GM18508 (cell line): ENCODE measurements around the gene GALNT14.

Experiments used
- ATAC-seq: cut with Tn5 transposase; IDR thresholded peaks from one replicate; pipeline ENCODE4 v1.9.1; 2021; ENCODE audit warnings: moderate number of reproducible peaks; ENCODE audit not compliant: insufficient read depth, unreplicated experiment

Gene GALNT14

DNA sequence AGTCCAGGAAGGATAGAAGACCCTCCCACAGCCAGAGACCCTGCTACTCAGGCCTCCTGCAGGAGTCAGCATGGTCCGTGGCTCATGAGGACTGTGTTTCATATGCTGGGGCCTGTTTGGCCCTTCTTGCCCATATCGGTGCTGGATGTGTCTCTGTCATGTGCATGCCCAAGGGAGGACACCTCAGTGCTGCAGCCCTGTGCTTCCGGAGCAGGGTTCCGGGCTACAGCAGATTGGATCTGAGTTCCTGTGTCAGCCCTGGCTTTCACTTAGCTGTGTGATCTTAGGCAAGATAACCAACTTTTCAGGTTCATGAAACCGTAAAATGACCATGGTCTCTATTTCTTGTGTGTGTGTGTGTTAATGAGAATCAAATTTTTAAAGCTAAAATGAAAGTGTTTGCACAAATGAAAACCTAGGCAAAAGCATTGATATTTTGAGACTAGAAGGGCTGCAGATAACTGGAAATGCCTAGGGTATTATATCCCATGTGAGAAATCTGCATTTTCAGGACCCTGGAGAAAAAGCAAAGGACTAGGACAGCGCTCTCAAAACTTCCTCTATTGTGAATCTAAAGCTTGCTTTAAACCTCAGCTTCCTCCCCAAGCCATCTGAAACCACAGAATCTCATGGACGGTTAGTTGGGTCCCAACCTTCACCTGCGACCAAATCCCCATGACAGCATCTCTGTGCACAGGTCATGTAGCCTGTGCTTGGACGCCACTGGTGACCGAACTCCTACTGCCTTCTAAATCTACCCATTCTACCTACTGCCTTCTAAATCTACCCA, 272.2 kb downstream of the GALNT14 start:
- ATAC-seq = no peak

DNA sequence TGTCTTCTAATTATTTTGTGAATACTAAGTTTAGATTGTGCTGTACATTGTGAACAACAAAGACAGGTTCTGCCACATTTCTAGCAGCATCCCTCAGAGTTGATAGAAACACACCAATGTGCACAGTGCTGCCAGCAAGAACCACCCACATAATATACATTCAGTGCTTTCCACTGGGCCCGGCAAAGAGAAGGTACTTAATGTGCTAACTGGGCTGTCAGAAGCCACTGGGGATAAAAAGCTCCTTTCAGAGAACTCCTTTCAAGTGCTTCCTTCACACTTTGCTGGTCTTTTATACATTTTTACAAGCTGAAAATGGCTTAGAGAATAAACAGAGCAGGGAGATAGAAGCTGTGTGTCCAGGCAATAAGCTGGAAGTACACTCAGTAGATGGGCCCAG, 273.0 kb downstream of the GALNT14 start:
- ATAC-seq = no peak

DNA sequence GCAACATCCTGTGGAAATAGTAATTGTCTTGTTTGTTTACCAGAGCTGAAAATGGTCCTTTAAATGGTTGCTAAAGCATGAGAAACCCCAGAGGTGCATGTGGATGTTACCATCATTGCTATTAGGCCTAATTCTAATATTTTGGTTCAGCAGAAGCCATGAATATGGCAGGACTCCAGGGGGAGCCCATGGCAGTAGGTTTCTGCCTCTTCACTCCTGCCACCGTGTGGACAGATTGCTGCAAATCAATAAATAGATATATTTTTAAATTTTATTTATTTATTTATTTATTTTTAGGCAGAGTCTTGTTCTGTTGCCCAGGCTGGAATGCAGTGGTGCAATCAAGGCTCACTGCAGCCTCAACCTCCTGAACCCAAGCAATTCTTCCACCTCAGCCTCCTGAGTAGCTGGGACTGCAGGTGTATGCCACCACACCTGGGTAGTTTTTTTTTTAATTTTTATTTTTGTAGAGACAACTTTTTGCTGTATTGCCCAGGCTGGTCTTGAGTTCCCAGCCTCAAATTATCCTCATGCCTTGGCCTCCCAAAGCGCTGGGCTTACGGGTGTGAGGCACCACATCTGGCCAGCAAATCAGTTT, 276.1 kb downstream of the GALNT14 start:
- no peak for ATAC-seq

DNA sequence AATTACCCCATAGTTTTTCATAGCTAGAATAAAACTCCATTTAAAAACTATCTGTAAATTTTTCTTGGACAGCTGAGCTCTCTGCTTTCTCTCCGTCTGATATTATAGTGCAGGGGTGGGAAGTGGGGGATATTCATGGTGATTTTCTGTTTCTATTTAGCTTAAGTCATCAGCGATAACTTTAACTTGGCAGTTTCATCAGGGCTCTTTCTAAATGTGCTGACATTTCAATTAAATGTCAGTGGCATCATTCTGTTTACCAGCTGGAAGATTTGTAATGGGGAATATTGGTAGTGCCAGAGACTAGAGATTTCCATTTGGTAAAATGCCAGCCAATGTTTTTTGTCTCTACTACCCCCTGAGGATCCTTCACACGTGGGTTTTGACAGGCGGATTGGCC, 277.5 kb downstream of the GALNT14 start:
- no peak for ATAC-seq
